AG09319 (cell line): ENCODE measurements around the gene ARHGEF19.

ENCODE experiments used
- DNase-seq: peaks from one replicate; pipeline ENCODE4 v3.0.0-alpha.2; 2010; ENCODE audit warnings: low read depth; ENCODE audit errors: extremely low read depth
- CTCF ChIP-seq: IDR thresholded peaks from 2 replicates; pipeline ENCODE4 v1.5.1; 2011; ENCODE audit warnings: low read depth, mild to moderate bottlenecking, inconsistent platforms, low read length, moderate library complexity

The ARHGEF19 gene

GRCh38 chr1:16184557-16185303, 27.7 kb downstream of the ARHGEF19 start:
- TF ChIP-seq CTCF = no peak
- no peak for DNase-seq

- no peak for DNase-seq
- TF ChIP-seq CTCF = no peak
Measured at GRCh38 chr1:16183765-16184556, 28.5 kb downstream of the ARHGEF19 start.

- DNase-seq = no peak
- TF ChIP-seq CTCF = no peak
Measured at GRCh38 chr1:16183179-16183578, 29.3 kb downstream of the ARHGEF19 start.

DNA sequence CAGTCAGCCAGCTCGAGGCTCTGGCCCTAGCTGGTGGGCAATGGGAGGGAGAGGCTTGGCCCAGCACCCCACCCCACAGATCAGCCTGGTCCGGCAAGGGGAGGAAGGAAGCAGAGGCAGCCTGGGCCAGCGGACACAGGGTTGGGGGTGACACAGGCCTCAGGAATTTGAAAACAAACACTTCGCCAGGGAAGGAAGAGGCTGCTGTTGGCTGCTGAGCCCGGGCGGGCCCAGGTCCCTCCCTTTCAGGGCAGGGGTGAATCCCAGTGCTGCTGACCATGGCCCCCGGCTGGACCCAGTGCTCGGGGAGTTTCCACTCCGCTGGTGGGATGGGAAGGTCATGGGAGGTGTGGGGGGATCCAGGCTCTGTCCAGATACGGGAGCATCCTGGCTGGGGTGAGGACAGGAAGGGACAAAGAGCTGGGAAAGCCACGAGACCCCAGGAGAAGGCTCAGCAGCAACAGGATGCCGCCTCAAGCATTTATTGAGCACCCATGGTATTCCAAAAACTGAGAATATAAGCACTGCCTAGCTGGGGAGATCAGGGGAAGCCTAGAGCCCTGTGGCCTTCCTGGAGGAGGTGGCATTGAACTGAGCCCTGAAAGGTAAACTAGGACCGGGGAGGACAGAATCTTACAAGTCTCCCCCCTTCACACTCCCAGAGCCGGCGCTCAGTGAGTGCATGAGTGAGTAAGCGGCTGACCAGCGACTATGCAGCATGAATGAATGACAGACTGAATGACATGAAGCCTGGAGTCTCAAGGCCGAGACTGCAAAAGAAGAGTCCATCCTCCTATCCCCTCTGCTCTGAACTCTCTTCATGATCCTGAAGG, 30.3 kb downstream of the ARHGEF19 start:
- DNase-seq = peak; percentile 69
- TF ChIP-seq CTCF = no peak

DNA sequence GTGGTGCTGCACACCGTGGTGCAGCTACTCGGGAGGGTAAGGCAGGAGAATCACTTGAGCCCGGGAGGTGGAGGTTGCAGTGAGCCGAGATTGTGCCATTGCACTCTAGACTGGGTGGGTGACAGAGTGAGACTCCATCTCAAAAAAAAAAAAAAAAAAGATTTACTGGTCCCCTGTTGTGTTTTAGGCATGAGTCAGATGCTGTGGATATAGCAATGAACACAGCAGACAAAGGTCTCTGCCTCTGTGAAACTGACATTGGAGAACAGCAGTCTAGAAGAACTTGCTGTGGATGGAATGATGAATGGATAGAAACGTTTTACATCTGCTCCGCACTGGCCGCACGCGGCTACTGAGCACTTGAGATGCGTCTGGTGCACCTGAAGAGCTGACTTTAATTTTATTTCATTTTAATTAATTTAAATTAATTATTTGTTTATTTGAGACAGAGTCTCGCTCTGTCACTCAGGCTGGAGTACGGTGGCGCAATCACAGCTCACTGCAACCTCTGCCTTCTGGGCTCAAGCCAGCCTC, 32.1 kb downstream of the ARHGEF19 start:
- DNase-seq = no peak
- TF ChIP-seq CTCF = no peak

- no peak for TF ChIP-seq CTCF
- DNase-seq = no peak
Measured at GRCh38 chr1:16178596-16179497, 33.6 kb downstream of the ARHGEF19 start.
